Mucosa of descending colon (tissue), 3 donors: ENCODE results near the gene CRACR2B. TPM values are rescaled to one million over a fixed set of nuclear protein-coding genes. Genes with fewer than 3 reads are reported as not detected.

ENCODE experiments used
- ATAC-seq: fragments of 200-7000 bp; cut with Tn5 transposase; one replicate; pipeline ENCODE4 v1.9.1; 2020; ENCODE audit warnings: mild to moderate bottlenecking, moderate library complexity
- DNase-seq, 3 donors: peaks; one replicate each; pipeline ENCODE4 v3.0.0-alpha.2; 2020
- H3K36me3 ChIP-seq: fragments of 200-600 bp; one replicate; pipeline ENCODE4 v1.8.0; 2021; ENCODE audit warnings: low read depth, mild to moderate bottlenecking
- H3K4me1 ChIP-seq: fragments of 200-600 bp; one replicate; pipeline ENCODE4 v1.8.0; 2021; ENCODE audit warnings: low read depth, mild to moderate bottlenecking
- H3K4me3 ChIP-seq: fragments of 200-600 bp; one replicate; pipeline ENCODE4 v1.8.0; 2021; ENCODE audit warnings: mild to moderate bottlenecking
- H3K9me3 ChIP-seq: fragments of 200-600 bp; one replicate; pipeline ENCODE4 v1.8.0; 2021; ENCODE audit warnings: mild to moderate bottlenecking
- CTCF ChIP-seq: fragments of 200-600 bp; IDR thresholded peaks from one replicate; pipeline ENCODE4 v1.8.0; 2022; ENCODE audit warnings: antibody characterized with exemption, mild to moderate bottlenecking
- intact Hi-C, 2 donors: fragments of 100-400 bp; cut with DNase I in 1 of 2; cut with micrococcal nuclease in 1 of 2; formaldehyde crosslinking; loops; one replicate each; pipeline versions ENCODE4 v1.11.0 to v1.11.1; 2022; cut with DNase I, micrococcal nuclease
- total RNA-seq, 3 donors: library from RNA; stranded (reverse); fragmentation: NEBNext Ultra II Directional in 2 of 3; extraction: Animal tissue kit (Norgen Biotek cat#: 25700) in 2 of 3; gene quantifications; one replicate each; pipeline versions ENCODE4 v1.2.1 to v1.2.4, GENCODE V29; 2021 to 2023
- donor health status: DM: no; HTN: no; CAD: no; lungs with moderate emphysema.
- donor health status: DM: no; HTN: no; CAD: no.
- donor health status: DM: no; HTN: yes; CAD: no.

CRACR2B gene
- total RNA-seq, 3 donors from 2014 or later, result 43.5 to 137 (median 129) TPM

GRCh38 chr11:833849-834311 lies 6.2 kb downstream of the CRACR2B start:
- peak; percentile 4 for ATAC-seq
- intact Hi-C loops, result no loop called here
- H3K4me1 ChIP-seq, result peaks cover 55% of the 10 kb centered on the region
- H3K4me3 ChIP-seq, result peak overlapping the region; percentile 46
- no peaks in the 10 kb centered on the region for H3K9me3 ChIP-seq
- no peaks in the 10 kb centered on the region for H3K36me3 ChIP-seq
- DNase-seq, result peak in 2 of 3 donors; percentile 54 to 62
- no peak for TF ChIP-seq CTCF

GRCh38 chr11:834371-835316 lies 6.9 kb downstream of the CRACR2B start:
- intact Hi-C loops, result no loop called here
- peak; percentile 64 for ATAC-seq
- DNase-seq, result peak; percentile 85 to 88 (median 86)
- Histone ChIP-seq H3K36me3 (no peaks in the 10 kb centered on the region), H3K4me3 (no peak overlapping the region), H3K4me1 (peaks cover 47% of the 10 kb centered on the region), H3K9me3 (no peaks in the 10 kb centered on the region)
- no peak for TF ChIP-seq CTCF

GRCh38 chr11:836274-836673 lies 8.6 kb downstream of the CRACR2B start:
- H3K36me3 ChIP-seq, result no peaks in the 10 kb centered on the region
- DNase-seq (peak in 1 of 3 donors; percentile 16), ATAC-seq (no peak)
- H3K4me1 ChIP-seq, result peaks cover 42% of the 10 kb centered on the region
- intact Hi-C loops, result no loop called here
- H3K9me3 ChIP-seq, result no peaks in the 10 kb centered on the region
- no peak overlapping the region for H3K4me3 ChIP-seq
- TF ChIP-seq CTCF, result no peak

- Histone ChIP-seq H3K36me3 (no peaks in the 10 kb centered on the region), H3K4me1 (peaks cover 44% of the 10 kb centered on the region), H3K4me3 (no peak overlapping the region), H3K9me3 (no peaks in the 10 kb centered on the region)
- no peak for DNase-seq
- no peak for TF ChIP-seq CTCF
- ATAC-seq, result no peak
- intact Hi-C loops, result no loop called here
Observed at GRCh38 chr11:836700-837099, 9.0 kb downstream of the CRACR2B start.

GRCh38 chr11:837189-837989 lies 9.7 kb downstream of the CRACR2B start:
- no peak for TF ChIP-seq CTCF
- peaks cover 37% of the 10 kb centered on the region for H3K4me1 ChIP-seq
- intact Hi-C loops, result no loop called here
- ATAC-seq (no peak), DNase-seq (peak in 1 of 3 donors; percentile 25)
- no peak overlapping the region for H3K4me3 ChIP-seq
- H3K9me3 ChIP-seq, result no peaks in the 10 kb centered on the region
- no peaks in the 10 kb centered on the region for H3K36me3 ChIP-seq
